Neural cell (in vitro differentiated cells): ENCODE data around the gene YBX2.

Experiments
- CTCF ChIP-seq: fragments of 450-650 bp; IDR thresholded peaks from 2 replicates; pipeline ENCODE4 v1.5.1; 2014; ENCODE audit warnings: antibody characterized with exemption, mild to moderate bottlenecking, moderate library complexity; ENCODE audit not compliant: poor library complexity, severe bottlenecking
- EP300 ChIP-seq: fragments of 450-650 bp; conservative IDR thresholded peaks from 2 replicates; pipeline ENCODE4 v1.6.1; 2014; ENCODE audit warnings: antibody characterized with exemption, mild to moderate bottlenecking, moderate library complexity; ENCODE audit not compliant: poor library complexity, severe bottlenecking
- MXI1 ChIP-seq: fragments of 450-650 bp; conservative IDR thresholded peaks from 2 replicates; pipeline ENCODE4 v1.6.1; 2014; ENCODE audit warnings: antibody characterized with exemption, mild to moderate bottlenecking; ENCODE audit not compliant: poor library complexity, severe bottlenecking
- POLR2AphosphoS5 ChIP-seq: IDR thresholded peaks from 2 replicates; pipeline ENCODE4 v1.6.1; 2012
- RAD21 ChIP-seq: fragments of 450-650 bp; conservative IDR thresholded peaks from 2 replicates; pipeline ENCODE4 v1.6.1; 2014; ENCODE audit warnings: antibody characterized with exemption, mild to moderate bottlenecking, moderate library complexity
- REST ChIP-seq: IDR thresholded peaks from 2 replicates; pipeline ENCODE4 v1.6.1; 2012; ENCODE audit warnings: borderline replicate concordance
- TAF1 ChIP-seq: IDR thresholded peaks from 2 replicates; pipeline ENCODE4 v1.6.1; 2012; ENCODE audit warnings: low read depth

GRCh38 chr17:7315570-7316235 is 21.3 kb upstream of the YBX2 start:
- no peak for TF ChIP-seq CTCF
- no peak for TF ChIP-seq POLR2AphosphoS5
- no peak for TF ChIP-seq MXI1
- TF ChIP-seq EP300 = no peak
- no peak for TF ChIP-seq RAD21
- no peak for TF ChIP-seq REST
- TF ChIP-seq TAF1 = no peak
